HL-60 (cell line): ENCODE results near the gene RTEL1.

Experiments
- DNase-seq, 2 experiments: peaks; one replicate each; pipeline ENCODE4 v3.0.0-alpha.2; 2010 to 2020; ENCODE audit warnings: low read depth in 1 of 2, low spot score in 1 of 2
- H3K27ac ChIP-seq: fragments of 250-450 bp; sonication (Bioruptor Pico); replicated peaks from 2 replicates; pipeline ENCODE4 v1.5.1; 2020; ENCODE audit warnings: mild to moderate bottlenecking, moderate library complexity
- H3K27me3 ChIP-seq: fragments of 250-450 bp; sonication (Bioruptor Pico); 2 replicates; pipeline ENCODE4 v1.5.1; 2021; ENCODE audit warnings: mild to moderate bottlenecking, moderate library complexity; ENCODE audit not compliant: insufficient read depth, poor library complexity, severe bottlenecking
- H3K4me3 ChIP-seq: replicated peaks from 2 replicates; pipeline ENCODE4 v1.5.1; 2011; ENCODE audit warnings: mild to moderate bottlenecking, control low read depth, low read length; ENCODE audit not compliant: insufficient read depth
- CTCF ChIP-seq: IDR thresholded peaks from one replicate; pipeline ENCODE4 v1.5.1; 2011; ENCODE audit warnings: low read length, control low read depth, inconsistent platforms; ENCODE audit not compliant: insufficient read depth
- GABPA ChIP-seq: IDR thresholded peaks from 2 replicates; pipeline ENCODE4 v1.6.1; 2012; ENCODE audit warnings: low read depth
- POLR2AphosphoS5 ChIP-seq: IDR thresholded peaks from 2 replicates; pipeline ENCODE4 v1.6.1; 2012; ENCODE audit warnings: low read depth
- REST ChIP-seq: IDR thresholded peaks from 2 replicates; pipeline ENCODE4 v1.6.1; 2012; ENCODE audit warnings: low read depth; ENCODE audit not compliant: insufficient replicate concordance
- SPI1 ChIP-seq: IDR thresholded peaks from 2 replicates; pipeline ENCODE4 v1.6.1; 2012; ENCODE audit warnings: low read depth, mild to moderate bottlenecking, borderline replicate concordance
- long read RNA-seq: library from polyadenylated mRNA; unstranded; transcript quantifications from one replicate; pipeline ENCODE4 v2.0.0, GENCODE V29; 2020

RTEL1 gene
- long read RNA-seq, full-length matches to known transcripts, result 9 of 31 reads
- long read RNA-seq, partial matches to known transcripts, result 6 of 31 reads
- long read RNA-seq, other reads (novel, unspliced or antisense), result 16 of 31 reads

- H3K4me3 ChIP-seq, result peak within 1 kb of the TSS; percentile 91
- H3K27ac ChIP-seq, result peak within 1 kb of the TSS; percentile 86
- H3K27me3 ChIP-seq, result no peaks in the 10 kb centered on the region
- peak; percentile 83 to 90 for DNase-seq
- TF ChIP-seq POLR2AphosphoS5, result peak; percentile 59; the same call in 1 of the 2 replicates
- peak; percentile 100 for TF ChIP-seq GABPA
- TF ChIP-seq CTCF, result no peak
- TF ChIP-seq REST, result peak; percentile 68
- TF ChIP-seq SPI1, result no peak; the same call in 1 of the 2 replicates
Observed at GRCh38 chr20:63657937-63658748, at the start of gene RTEL1. TSS of gene RTEL1 (plus strand) at chr20:63658312. CDS start at chr20:63659403, 1,091 bp downstream.

- no peak overlapping the region for H3K27ac ChIP-seq
- DNase-seq, result no peak
- no peaks in the 10 kb centered on the region for H3K27me3 ChIP-seq
Observed at GRCh38 chr20:63610581-63611435, 47.3 kb upstream of the RTEL1 start.

More at GRCh38 chr20:63610581-63611435, 47.3 kb upstream of the RTEL1 start:
- H3K4me3 ChIP-seq, result no peak overlapping the region
- TF ChIP-seq REST, result no peak
- TF ChIP-seq SPI1, result no peak
- no peak for TF ChIP-seq GABPA
- TF ChIP-seq CTCF, result no peak
- no peak for TF ChIP-seq POLR2AphosphoS5
